Right kidney (tissue), 1 donor: ENCODE data around the gene TRIM45.
"Not testable (repeated sequence)": the region's sequence is repeated elsewhere in the genome, so short reads cannot be mapped to it uniquely, and the experiment has no call there.

Experiments used
- DNase-seq: peaks from one replicate; pipeline ENCODE4 v3.0.0-alpha.2; 2016

TRIM45 gene

DNA sequence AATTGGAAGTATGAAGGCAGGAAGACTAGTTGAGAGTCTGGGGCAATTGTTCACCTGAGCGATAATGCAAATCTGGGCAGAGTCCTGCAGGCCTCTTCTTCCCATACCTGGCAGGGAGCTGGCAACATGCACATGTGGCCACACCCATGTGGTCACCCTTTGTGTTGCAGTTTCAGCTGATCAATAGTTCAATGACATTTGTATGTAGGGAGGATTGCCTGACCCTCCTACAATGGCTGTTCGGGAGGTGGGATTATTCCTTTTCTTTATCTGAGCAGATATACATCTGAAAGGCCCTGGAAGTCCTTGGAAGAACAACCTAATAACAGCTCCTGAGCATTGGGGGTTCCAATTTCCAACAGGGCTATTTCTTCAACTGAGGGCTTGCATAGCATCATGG is 15.2 kb upstream of the TRIM45 start:
- DNase-seq = no peak

DNA sequence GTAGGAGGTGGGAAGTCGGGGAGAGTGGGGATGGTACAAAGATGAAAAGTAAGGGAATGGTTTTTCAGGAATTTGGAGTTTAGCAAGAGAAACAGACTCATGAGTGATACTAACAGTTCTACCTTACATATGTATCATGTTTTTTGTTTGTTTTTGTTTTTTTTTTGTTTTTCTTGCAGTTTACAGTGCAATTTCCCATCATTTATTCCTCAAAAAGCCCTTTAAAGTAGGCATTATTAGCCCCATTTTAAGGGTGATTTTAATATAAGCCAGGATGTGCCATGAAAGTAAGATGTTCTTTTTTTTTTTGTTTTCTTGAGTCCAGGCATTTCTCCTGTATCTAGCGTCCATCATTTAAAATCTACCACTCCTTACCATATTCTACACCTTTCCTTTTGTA is 13.8 kb upstream of the TRIM45 start:
- DNase-seq = no peak

DNA sequence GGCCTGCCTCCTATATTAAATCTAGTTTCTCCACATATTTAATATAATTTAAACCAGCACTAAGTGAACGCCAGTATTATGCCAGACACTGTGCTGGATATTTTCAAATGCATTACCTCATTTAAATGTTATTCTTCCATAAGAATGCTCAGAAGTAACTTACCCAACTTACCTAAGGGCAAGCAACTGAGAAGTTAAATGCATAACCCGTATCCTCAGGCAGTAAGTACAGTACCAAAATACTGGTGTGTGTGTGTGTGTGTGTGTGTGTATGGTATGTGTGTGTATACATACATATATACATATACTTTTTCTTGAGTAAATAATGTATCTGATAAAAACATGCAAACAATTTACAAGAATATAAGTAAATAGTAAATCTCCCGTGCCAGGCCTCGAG is 9.0 kb upstream of the TRIM45 start:
- no peak for DNase-seq

DNA sequence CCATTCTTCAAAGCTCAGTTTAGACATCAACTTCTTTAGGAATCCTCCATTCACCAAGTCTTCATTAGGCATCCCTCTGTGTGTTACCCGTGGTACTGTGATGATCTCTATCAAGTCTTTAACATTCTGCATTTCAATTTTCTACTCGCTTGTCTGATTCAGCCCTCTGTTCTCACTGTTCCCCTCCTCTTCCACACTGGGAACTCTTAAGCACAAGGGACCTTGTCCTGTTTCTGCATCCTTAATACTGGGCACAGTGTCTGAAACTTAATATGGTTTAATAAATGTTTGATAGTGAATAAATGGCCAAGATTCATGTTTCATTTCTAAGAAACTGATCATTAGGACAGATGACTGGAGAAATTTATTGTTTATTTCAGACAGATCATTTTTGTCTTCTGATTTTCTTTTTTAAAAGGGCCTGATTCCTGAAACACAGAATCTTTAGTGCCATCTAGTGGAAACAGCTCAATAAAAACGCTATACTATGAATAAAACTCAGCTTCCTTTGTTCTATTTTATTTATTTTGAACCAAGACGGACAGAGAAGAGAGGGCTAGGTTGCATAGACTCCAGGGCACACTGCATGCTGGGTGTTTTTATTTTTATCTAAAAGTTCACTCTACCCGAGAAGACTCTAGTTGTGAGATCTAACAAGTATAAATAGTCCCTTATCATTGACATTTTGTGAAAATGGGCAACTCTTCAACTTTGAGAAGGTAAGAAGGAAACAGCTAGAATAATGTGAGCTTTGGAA is 7.0 kb upstream of the TRIM45 start:
- peak; percentile 40 for DNase-seq

DNA sequence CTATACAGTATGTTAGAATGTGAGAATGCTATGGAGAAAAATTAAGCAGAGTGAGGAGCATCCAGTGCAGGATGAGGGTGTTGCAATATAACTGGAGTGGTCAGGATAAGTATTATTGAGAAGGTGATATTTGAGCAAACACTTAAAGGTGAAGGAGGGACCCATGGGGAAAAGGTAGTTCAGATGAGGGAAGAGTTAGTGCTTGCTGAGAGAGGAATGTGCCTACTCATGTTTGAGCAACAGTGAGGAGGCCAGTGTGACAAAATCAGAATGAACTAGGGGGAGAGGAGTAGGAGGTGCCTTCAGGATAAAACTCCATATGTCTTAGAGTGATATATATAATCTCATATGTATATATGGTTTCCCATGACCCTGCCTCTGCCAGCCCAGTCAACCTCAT is 6.2 kb upstream of the TRIM45 start:
- DNase-seq = no peak

DNA sequence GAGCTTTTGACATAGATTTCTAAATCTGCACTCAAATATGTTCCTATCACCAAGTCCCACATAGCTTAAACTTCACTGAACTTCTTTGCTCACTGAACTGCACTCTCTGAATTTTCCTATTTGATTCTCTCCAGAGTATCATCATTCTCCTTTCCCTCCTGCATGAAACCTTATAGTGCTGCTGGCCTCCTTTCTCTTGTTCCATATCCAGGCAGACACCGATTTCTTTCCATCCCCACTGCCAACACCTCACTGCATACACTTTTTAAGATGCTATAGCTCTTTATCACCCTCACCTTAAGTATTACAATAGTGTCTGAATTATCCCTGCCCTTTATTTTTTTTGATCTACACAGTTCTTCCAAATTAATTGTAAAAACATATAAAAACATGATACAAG is 3.1 kb upstream of the TRIM45 start:
- DNase-seq = no peak

DNA sequence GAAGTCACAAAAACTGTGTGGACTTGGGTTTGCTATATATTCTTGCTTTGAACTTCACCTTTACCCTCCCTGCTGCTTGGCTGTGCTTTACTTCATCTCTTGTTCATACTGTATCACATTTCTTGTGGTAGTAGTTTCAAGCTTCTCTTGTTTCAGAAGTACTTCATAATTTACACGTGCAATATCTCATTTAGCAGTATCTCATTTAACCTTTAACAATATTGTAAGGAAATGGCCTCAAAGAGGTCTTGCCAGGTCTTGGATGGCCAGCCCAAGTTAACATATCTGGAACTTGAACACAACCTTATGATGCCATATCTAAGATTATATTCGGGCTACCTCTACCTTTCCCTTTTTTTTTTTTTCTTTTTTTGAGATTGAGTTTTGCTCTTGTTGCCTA is 1.7 kb upstream of the TRIM45 start:
- no peak for DNase-seq

DNA sequence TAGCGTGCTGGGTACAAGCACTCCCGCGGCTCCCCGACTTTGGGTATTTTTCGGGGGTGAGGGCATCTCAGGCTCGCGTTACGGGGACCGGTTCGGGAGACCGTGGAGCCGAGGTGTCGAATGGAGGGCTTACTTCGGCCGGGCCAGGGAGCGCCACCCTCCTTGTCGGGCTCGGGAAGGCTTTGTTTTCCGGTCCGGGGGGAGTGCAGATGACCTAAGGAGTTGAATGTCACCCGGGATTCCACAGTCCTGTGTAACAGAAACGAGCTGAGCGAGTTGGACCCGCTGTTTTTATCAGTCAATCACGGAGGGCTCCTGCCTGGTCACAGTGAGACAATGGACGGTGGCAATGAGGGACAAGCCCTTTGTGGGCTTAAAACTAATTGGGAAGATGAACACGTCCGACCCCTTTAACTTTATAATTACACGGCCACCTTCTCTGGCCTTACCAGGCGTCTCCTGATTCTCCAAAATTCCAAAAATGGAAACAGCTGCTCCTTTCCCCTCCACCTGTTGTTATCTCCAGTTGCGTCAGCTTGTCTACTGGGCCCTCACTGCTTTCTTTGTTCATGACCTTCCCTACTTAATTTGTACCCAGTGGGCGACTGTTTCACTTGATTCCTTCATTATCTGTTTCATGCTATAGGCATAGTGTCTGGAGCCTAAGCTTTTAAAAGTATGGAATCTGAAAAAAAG is 929 bp upstream of the TRIM45 start:
- DNase-seq = no peak

DNA sequence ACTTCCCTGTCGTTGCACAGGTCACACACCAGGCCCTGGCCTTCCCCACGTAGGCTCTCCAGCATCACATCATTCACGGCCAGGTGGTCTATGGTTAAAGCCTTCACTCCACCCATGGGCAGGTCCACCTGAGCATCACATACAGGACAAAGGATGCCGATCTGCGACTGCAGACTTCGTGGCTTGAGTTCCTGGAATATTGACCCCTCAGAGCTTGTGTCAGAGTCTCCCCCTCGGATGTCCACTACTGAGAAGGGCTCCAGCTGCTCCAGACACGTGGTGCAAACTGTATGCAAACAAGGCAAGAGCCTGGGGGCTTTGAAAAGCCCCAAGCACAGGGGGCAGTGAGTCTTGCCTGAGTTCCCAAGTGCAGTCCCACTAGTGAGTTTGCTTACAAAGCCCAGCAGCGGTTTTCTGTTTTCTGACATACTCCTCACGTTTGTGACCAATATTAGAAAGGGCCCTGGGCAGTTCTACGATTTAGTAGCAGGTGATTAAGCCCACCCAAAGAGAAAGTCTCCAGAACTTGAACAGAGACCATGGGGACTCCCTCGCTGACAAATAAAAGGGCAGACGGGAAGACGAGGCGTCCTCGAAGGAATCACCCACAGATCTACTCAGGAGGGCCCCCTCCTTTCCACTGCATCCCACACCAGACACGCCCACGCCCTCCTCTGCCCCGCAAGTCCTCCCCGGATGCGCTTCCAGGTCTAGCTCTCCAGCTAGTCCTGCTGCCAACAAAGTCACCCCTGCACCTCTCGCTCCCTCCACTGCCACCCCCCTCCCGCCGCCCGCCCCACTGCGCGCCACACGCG is 568 bp downstream of the TRIM45 start:
- peak; percentile 72 for DNase-seq

DNA sequence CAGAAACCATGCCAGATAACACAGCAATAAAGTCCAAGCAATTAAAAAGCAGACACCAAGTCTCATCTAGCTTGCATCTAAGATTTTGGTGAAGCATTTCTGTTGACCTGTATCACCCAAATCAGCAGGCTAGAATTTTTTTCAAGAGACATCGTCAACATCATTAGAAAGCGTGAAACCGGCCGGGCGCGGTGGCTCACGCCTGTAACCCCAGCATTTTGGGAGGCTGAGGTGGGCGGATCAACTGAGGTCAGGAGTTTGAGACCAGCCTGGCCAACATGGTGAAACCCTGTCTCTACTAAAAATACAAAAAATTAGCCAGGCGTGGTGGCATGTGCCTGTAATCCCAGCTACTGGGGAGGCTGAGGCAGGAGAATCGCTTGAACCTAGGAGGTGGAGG is 2.4 kb downstream of the TRIM45 start:
- not testable (repeated sequence) for DNase-seq

DNA sequence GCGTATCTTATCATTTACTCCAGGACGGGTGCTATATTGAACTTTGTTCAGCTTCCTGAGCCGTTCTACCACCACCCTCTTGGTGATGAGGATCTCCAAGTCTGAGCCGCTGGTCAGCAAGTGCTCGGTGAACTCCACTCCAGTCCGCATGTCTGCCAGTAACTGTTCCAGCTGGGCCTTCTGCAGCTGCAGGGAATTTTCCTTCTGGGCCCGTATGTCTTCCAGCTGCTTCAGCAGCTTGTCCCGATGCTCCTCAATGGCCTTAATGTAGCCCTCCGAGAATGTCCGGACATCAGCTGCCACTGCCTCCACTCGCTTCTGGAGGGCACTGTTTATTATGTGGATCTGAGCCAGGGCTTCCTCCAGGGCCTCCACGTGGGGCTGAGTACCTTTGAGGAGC is 3.4 kb downstream of the TRIM45 start:
- no peak for DNase-seq

DNA sequence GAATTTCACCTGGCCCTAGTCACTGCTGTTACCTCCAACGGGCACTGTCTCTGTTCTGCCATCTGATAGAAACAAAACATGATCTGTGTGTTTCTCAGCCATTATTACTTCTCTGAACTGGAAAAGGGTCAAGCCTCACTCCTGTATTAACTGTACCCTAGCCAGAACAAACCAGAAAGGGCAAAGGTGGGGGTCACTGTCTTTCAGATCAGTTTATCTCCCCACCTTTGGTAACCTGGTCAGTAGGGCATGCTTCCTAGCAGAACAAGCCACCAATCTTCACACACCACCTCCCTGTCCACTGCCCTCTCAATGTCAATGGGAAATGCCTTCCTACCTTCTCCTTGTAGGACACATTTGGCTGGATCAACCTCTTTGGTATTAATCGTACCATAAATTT is 3.9 kb downstream of the TRIM45 start:
- DNase-seq = no peak

DNA sequence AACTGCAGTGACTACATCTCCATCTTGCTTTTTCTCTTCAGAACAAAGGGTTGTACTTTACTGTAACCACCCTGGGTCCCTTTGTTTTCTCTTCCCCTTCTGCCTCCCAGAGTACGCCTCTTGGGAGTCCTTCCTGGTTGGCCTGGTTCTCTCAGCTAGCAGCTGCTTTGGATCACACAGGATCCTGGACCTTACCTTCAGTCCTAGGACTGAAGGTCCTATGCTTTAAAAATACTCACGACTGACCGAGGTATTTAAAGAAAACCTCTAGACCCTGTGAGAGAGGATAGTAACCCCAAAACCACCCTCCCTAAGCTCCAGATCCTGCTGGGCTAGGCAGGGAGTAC is 4.8 kb downstream of the TRIM45 start:
- DNase-seq = no peak

DNA sequence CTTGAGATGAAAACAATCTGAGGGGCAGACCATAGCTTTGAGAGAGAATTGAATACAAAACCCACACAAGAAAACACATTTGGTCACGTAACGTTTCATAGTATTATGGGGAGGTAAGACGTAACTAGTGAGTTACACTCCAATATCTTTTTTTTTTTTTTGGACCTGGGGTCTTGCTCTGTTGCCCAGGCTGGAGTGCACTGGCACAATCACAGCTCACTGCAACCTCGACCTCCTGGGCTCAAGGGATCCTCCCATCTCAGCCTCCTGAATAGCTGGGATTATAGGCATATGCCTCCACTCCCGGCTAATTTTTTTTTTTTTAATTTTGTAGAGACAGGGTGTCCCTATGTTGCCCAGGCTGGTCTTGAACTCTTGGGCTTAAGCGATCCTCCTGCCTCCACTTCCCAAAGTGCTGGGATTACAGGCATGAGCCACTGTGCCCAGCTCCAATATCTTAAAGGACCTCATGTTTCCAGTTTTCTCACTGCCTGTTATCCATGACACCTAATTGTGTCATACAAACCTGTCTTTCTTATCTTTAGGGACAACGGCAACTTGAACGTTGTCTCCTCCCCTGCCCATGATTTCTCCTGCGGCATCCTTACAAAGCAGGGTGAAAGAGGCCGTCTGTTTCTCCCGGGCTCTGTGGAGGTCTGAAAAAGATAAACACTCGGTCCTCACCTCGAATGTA is 5.3 kb downstream of the TRIM45 start:
- no peak for DNase-seq

DNA sequence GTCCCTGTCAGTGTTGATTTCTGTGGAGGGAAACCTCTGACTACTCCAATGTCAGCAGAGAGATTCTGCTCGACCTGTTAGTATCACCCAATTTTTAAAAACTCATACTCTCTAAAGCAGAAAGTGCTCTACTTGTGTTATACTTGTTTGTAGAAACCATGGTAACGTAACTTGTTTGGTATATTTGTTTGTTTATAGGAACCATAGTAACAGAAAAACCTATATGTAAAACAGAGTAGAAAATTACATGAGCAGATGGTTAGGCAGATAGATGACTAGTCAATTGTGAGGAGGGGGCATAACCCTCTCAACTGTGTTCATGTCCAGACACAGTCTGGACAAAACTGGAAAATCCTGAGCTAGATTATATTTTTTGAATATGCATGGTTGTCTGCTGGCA is 6.7 kb downstream of the TRIM45 start:
- DNase-seq = no peak

DNA sequence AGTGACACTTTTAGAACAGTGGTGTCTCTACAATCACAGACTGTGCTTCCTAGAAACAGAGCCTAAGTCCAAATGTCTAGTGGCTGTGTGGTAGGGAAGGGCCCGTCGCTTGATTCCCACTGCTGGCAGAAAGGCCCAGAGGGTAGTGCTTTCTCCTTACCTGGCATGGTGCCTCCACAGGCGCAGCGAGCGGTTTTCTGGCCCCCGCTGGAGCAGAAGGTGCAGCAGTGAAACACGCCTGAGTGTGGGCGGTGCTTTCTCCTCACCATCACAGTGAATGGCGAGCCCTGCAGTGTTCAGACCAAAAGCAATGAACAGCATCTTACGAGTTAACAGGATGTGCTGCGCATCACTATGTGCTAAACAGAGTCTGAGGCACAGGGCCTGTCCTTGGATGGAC is 8.3 kb downstream of the TRIM45 start:
- DNase-seq = no peak

DNA sequence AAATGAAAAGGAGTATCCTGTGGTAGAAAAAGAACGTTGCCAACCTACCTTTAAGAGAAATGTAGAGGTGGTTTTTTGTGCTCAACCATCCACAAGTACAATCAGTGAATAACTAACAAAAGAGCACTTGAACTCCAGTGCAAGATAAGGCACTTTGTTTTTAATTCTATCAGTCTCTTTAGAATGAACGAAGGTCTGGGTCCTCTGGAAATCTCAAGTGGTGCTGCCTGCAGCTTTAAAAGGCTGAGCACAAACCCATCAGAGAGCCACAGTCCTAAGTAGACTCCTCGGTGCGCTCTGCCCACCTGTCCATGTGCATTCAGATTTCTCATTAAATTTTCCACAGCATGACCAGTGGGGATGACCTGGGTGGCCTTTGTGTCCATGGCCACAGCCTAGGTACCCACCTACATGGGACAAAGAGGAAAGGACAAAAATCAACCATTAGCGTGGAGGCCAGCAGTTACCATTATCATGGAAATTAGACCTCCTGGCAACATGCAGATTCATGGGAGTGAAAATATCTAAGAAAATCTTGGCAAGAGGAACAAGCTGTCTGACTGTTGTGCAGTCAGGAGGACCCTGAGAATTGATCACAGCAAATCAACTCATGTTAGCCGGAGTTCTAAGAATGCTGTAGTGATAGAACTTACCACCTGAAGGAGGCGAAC is 9.4 kb downstream of the TRIM45 start:
- no peak for DNase-seq

DNA sequence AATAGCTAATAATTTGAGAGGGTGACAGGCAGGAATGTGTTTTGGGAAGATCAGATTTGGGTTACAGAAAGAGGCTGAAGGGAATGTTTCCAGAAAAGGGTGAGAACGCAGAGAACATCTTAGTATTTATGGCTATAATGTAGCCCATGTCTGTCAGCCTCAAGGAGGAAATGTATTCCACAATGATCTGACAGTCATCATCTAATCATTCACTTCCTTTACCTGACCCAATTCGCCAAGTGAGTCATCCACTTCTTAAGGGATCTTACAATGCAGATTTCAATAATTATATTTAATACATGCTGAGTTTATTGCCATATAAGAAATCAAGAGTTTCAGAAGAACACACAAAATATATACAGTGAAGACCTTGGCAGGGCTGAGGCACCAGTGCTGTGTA is 10.8 kb downstream of the TRIM45 start:
- no peak for DNase-seq

DNA sequence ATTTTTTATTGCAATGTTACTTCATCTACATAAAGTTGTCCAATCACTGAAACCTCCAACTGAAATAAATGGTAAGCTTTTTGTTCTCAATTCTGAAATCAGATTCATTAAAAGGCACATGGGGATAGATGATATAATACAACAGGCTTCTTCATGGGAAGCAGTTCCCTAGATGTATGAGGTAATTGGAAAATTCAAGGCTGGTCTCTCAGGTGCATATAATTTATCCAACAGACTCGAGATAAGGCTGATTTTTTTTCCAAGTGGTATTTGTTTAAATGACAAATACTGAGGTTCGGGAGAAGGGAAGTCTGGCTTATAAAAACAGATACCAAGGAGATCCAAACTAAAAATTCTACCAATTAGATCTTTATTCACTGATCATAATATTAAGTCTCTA is 14.2 kb downstream of the TRIM45 start:
- DNase-seq = no peak

DNA sequence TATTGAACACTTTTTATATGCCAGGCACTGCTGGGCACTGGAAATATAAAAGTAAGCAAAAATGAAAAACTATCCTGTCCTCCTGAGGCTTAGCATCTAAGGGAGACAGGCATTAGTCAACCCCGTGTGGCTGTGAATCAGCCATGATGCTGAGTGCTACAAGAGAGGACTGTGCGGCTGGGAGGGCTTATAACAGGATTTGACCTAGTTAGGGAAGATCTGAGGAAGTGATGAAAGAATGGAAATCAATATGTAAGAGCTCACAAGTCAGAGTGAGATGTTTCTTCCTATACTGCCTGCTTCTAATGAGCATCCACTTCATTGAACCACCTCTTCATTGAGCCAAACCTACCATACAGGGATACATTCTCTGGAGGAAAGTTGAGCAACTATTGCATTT is 15.1 kb downstream of the TRIM45 start:
- DNase-seq = no peak

DNA sequence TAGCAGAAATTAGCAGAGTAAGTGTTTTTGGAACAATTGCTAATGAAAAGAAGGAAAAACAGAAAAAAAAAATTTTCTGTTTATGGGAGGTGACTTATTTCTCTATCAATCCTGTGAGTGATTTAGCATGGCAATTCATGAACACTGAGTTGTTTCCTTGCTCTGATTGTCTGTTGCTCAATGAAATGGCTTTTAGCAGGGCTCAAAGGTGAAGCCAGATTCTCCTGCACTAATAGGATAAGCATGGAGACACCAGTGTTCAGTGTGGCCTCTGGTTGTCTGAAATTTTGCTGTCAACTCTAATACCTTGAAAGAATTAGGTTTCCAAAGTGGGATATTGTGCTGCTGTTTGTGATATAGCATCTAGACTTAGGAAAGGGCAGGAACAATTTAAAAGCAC is 15.8 kb downstream of the TRIM45 start:
- no peak for DNase-seq

DNA sequence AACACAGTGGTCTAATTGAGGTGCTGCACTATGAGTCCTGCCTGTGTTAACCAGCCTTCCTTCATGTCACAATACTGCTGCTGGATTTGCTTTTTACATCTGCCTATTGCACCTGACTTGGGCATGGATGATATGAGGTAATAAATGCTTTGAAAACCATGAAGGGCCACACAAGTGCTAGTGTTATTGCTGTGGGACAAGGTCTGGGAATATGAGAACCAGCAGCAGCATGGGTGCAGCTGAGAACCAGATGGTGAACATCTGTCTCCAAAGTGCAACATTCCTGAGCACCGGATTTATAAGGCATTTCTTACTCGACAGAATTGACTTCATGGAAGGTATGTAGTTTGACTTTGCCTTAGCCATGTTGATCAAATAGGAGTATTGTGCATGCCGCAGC is 16.6 kb downstream of the TRIM45 start:
- DNase-seq = no peak
